ENCODE measurements around the gene PLOD3.

PLOD3 gene

GRCh38 chr7:101162551-101163278 is 54.7 kb downstream of the PLOD3 start:
- Histone ChIP-seq H3K4me2 (ENCODE audit: low read length) (peak overlapping the region; percentile 72), H3K9me2 (replicated peaks; ENCODE audit: control insufficient read depth, low read length) (no peaks in the 10 kb centered on the region), H3K79me2 (ENCODE audit: control insufficient read depth, low read length) (peaks cover 12% of the 10 kb centered on the region), H3K4me1 (ENCODE audit: control insufficient read depth, low read length) (peaks cover 52% of the 10 kb centered on the region), H3K36me3 (ENCODE audit: control insufficient read depth, low read length) (peaks cover 27% of the 10 kb centered on the region), H3K4me3 (ENCODE audit: low read length) (peak overlapping the region; percentile 85), H3K9me3 (ENCODE audit: control insufficient read depth, insufficient read depth, low read length) (no peaks in the 10 kb centered on the region), H3F3A (ENCODE audit: control insufficient read depth, insufficient read depth) (peaks cover 23% of the 10 kb centered on the region), H3K27ac (ENCODE audit: low read depth, low read length) (peak overlapping the region; percentile 78), H3K27me3 (ENCODE audit: control insufficient read depth, low read length) (peaks cover 18% of the 10 kb centered on the region), H4K20me1 (ENCODE audit: control insufficient read depth, insufficient read depth, low read depth, low read length) (peaks cover 26% of the 10 kb centered on the region)
- TF ChIP-seq, protein P1, sequence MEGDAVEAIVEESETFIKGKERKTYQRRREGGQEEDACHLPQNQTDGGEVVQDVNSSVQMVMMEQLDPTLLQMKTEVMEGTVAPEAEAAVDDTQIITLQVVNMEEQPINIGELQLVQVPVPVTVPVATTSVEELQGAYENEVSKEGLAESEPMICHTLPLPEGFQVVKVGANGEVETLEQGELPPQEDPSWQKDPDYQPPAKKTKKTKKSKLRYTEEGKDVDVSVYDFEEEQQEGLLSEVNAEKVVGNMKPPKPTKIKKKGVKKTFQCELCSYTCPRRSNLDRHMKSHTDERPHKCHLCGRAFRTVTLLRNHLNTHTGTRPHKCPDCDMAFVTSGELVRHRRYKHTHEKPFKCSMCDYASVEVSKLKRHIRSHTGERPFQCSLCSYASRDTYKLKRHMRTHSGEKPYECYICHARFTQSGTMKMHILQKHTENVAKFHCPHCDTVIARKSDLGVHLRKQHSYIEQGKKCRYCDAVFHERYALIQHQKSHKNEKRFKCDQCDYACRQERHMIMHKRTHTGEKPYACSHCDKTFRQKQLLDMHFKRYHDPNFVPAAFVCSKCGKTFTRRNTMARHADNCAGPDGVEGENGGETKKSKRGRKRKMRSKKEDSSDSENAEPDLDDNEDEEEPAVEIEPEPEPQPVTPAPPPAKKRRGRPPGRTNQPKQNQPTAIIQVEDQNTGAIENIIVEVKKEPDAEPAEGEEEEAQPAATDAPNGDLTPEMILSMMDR (IDR thresholded peaks at IDR 0.05; ENCODE audit: low read depth, low read length, poor library complexity, severe bottlenecking) = no peak
- no peak for TF ChIP-seq EZH2phosphoT487 (IDR thresholded peaks at IDR 0.05; ENCODE audit: borderline replicate concordance, low read length)

- H3K4me2 ChIP-seq (ENCODE audit: low read length) = peak overlapping the region; percentile 72
- no peaks in the 10 kb centered on the region for H3K9me3 ChIP-seq (ENCODE audit: control insufficient read depth, insufficient read depth, low read length)
- H3K79me2 ChIP-seq (ENCODE audit: control insufficient read depth, low read length) = peaks cover 12% of the 10 kb centered on the region
- TF ChIP-seq, protein P1 (IDR thresholded peaks at IDR 0.05; ENCODE audit: low read depth, low read length, poor library complexity, severe bottlenecking) = no peak
- no peak for TF ChIP-seq EZH2phosphoT487 (IDR thresholded peaks at IDR 0.05; ENCODE audit: borderline replicate concordance, low read length)
- H3K27me3 ChIP-seq (ENCODE audit: control insufficient read depth, low read length) = peaks cover 9% of the 10 kb centered on the region
- peaks cover 27% of the 10 kb centered on the region for H3F3A ChIP-seq (ENCODE audit: control insufficient read depth, insufficient read depth)
- H3K4me3 ChIP-seq (ENCODE audit: low read length) = peak overlapping the region; percentile 85
- peaks cover 18% of the 10 kb centered on the region for H4K20me1 ChIP-seq (ENCODE audit: control insufficient read depth, insufficient read depth, low read depth, low read length)
- H3K4me1 ChIP-seq (ENCODE audit: control insufficient read depth, low read length) = peaks cover 43% of the 10 kb centered on the region
- peaks cover 36% of the 10 kb centered on the region for H3K36me3 ChIP-seq (ENCODE audit: control insufficient read depth, low read length)
- H3K9me2 ChIP-seq (replicated peaks; ENCODE audit: control insufficient read depth, low read length) = no peaks in the 10 kb centered on the region
- H3K27ac ChIP-seq (ENCODE audit: low read depth, low read length) = peak overlapping the region; percentile 78
Measured at GRCh38 chr7:101161692-101162471, 55.5 kb downstream of the PLOD3 start.

DNA sequence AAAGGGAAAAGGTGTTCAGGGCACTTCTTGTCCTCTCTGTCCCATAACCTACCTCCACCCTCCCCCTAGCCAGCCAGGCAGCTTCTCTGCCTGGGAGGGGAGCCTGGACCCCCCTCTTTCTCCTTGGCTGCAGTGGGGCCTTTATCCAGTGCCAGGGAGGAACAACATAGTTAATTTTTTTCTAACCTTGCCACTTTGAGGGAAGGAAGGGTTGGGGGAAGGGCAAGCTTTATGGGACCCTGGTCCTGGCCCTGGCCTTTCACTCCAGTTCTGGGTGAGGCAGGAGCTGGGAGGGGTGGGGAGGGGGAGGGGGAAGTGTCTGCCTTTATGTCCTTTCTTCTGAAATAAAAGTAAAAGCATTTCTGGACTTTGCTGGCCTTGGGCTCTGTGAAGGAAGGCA is 56.5 kb downstream of the PLOD3 start:
- Histone ChIP-seq H3F3A (ENCODE audit: control insufficient read depth, insufficient read depth) (peaks cover 35% of the 10 kb centered on the region), H3K4me1 (ENCODE audit: control insufficient read depth, low read length) (peaks cover 42% of the 10 kb centered on the region), H3K27me3 (ENCODE audit: control insufficient read depth, low read length) (peaks cover under 1% of the 10 kb centered on the region; the same call in 1 of the 2 replicates), H3K4me2 (ENCODE audit: low read length) (no peak overlapping the region), H4K20me1 (ENCODE audit: control insufficient read depth, insufficient read depth, low read depth, low read length) (peaks cover 15% of the 10 kb centered on the region), H3K79me2 (ENCODE audit: control insufficient read depth, low read length) (peaks cover 16% of the 10 kb centered on the region), H3K9me3 (ENCODE audit: control insufficient read depth, insufficient read depth, low read length) (no peaks in the 10 kb centered on the region), H3K36me3 (ENCODE audit: control insufficient read depth, low read length) (peaks cover 42% of the 10 kb centered on the region), H3K27ac (ENCODE audit: low read depth, low read length) (no peak overlapping the region), H3K4me3 (ENCODE audit: low read length) (no peak overlapping the region), H3K9me2 (replicated peaks; ENCODE audit: control insufficient read depth, low read length) (no peaks in the 10 kb centered on the region)
- TF ChIP-seq, protein P1 (IDR thresholded peaks at IDR 0.05; ENCODE audit: low read depth, low read length, poor library complexity, severe bottlenecking) = no peak
- no peak for TF ChIP-seq EZH2phosphoT487 (IDR thresholded peaks at IDR 0.05; ENCODE audit: borderline replicate concordance, low read length)

Measured in DOHH2 (cell line).